ENCODE results near the gene VSIG4.

DNA sequence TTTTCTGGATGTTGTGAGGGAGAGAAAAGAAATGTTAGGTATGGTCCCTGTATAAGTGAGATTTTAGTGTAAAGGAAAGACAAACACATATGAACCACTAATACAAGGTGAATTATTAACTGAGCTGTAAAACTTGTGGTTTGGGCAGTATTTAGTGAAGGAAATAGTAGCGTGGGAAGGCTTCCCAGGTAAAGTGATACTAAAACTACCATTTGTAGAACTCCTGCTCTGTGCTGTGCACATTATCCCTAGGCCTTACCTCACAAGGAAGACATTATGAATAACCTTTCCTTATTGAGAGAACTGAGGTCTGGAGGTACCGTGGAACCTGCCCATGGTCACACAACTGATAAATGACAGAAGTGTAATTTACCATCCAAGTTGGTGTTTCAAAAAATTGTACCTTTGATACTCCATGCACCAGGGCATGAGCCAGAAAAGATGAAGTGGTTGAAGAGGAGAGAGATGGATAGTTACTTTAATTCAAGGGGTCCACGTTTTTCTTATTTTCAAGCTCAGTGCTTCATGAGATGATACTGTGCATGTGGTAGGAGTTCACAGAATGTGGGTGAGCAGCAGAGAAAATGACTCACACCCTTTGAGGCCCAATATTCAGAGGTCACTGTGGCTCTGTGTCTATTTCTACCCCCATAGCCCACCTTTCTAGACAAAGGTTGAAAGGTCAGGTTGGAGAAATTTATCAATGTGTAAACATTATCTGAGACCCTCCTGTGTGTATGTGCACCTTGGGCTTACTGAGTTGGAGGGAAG, 2.6 kb upstream of the VSIG4 start:
- TF ChIP-seq POLR2A (IDR thresholded peaks at IDR 0.05): no peak
- TF ChIP-seq, protein P1, sequence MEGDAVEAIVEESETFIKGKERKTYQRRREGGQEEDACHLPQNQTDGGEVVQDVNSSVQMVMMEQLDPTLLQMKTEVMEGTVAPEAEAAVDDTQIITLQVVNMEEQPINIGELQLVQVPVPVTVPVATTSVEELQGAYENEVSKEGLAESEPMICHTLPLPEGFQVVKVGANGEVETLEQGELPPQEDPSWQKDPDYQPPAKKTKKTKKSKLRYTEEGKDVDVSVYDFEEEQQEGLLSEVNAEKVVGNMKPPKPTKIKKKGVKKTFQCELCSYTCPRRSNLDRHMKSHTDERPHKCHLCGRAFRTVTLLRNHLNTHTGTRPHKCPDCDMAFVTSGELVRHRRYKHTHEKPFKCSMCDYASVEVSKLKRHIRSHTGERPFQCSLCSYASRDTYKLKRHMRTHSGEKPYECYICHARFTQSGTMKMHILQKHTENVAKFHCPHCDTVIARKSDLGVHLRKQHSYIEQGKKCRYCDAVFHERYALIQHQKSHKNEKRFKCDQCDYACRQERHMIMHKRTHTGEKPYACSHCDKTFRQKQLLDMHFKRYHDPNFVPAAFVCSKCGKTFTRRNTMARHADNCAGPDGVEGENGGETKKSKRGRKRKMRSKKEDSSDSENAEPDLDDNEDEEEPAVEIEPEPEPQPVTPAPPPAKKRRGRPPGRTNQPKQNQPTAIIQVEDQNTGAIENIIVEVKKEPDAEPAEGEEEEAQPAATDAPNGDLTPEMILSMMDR (IDR thresholded peaks at IDR 0.05): no peak
